Mucosa of descending colon (tissue), 3 donors: Measurements from ENCODE around the gene PTMS. TPM values are rescaled to one million over a fixed set of nuclear protein-coding genes. Genes with fewer than 3 reads are reported as not detected.

Experiments
- ATAC-seq: fragments of 200-7000 bp; cut with Tn5 transposase; one replicate; pipeline ENCODE4 v1.9.1; 2020; ENCODE audit warnings: mild to moderate bottlenecking, moderate library complexity
- DNase-seq, 3 donors: peaks; one replicate each; pipeline ENCODE4 v3.0.0-alpha.2; 2020
- H3K36me3 ChIP-seq: fragments of 200-600 bp; one replicate; pipeline ENCODE4 v1.8.0; 2021; ENCODE audit warnings: low read depth, mild to moderate bottlenecking
- H3K4me1 ChIP-seq: fragments of 200-600 bp; one replicate; pipeline ENCODE4 v1.8.0; 2021; ENCODE audit warnings: low read depth, mild to moderate bottlenecking
- H3K4me3 ChIP-seq: fragments of 200-600 bp; one replicate; pipeline ENCODE4 v1.8.0; 2021; ENCODE audit warnings: mild to moderate bottlenecking
- H3K9me3 ChIP-seq: fragments of 200-600 bp; one replicate; pipeline ENCODE4 v1.8.0; 2021; ENCODE audit warnings: mild to moderate bottlenecking
- CTCF ChIP-seq: fragments of 200-600 bp; IDR thresholded peaks from one replicate; pipeline ENCODE4 v1.8.0; 2022; ENCODE audit warnings: antibody characterized with exemption, mild to moderate bottlenecking
- intact Hi-C, 2 donors: fragments of 100-400 bp; cut with DNase I in 1 of 2; cut with micrococcal nuclease in 1 of 2; formaldehyde crosslinking; loops; one replicate each; pipeline versions ENCODE4 v1.11.0 to v1.11.1; 2022; cut with DNase I, micrococcal nuclease
- total RNA-seq, 3 donors: library from RNA; stranded (reverse); fragmentation: NEBNext Ultra II Directional in 2 of 3; extraction: Animal tissue kit (Norgen Biotek cat#: 25700) in 2 of 3; gene quantifications; one replicate each; pipeline versions ENCODE4 v1.2.1 to v1.2.4, GENCODE V29; 2021 to 2023
- donor health status: DM: no; HTN: no; CAD: no; lungs with moderate emphysema.
- donor health status: DM: no; HTN: no; CAD: no.
- donor health status: DM: no; HTN: yes; CAD: no.

Gene PTMS
- total RNA-seq, 3 donors from 2014 or later, result 116 to 549 (median 122) TPM

GRCh38 chr12:6763380-6763779, 2.8 kb upstream of the PTMS start:
- no peaks in the 10 kb centered on the region for H3K36me3 ChIP-seq
- no peaks in the 10 kb centered on the region for H3K9me3 ChIP-seq
- H3K4me3 ChIP-seq, result no peak overlapping the region
- peaks cover 30% of the 10 kb centered on the region for H3K4me1 ChIP-seq
- TF ChIP-seq CTCF, result no peak
- ATAC-seq, result no peak
- DNase-seq, result no peak
- intact Hi-C loops, result no loop called here

GRCh38 chr12:6764011-6764828, 1.9 kb upstream of the PTMS start:
- ATAC-seq, result peak; percentile 80
- H3K9me3 ChIP-seq, result no peaks in the 10 kb centered on the region
- no peaks in the 10 kb centered on the region for H3K36me3 ChIP-seq
- no peak for TF ChIP-seq CTCF
- intact Hi-C loops, result no loop called here
- H3K4me3 ChIP-seq, result no peak overlapping the region
- peaks cover 34% of the 10 kb centered on the region for H3K4me1 ChIP-seq
- peak; percentile 83 to 92 (median 86) for DNase-seq

- no peaks in the 10 kb centered on the region for H3K36me3 ChIP-seq
- no peak for DNase-seq
- no peaks in the 10 kb centered on the region for H3K9me3 ChIP-seq
- H3K4me1 ChIP-seq, result peaks cover 34% of the 10 kb centered on the region
- ATAC-seq, result no peak
- H3K4me3 ChIP-seq, result no peak overlapping the region
- intact Hi-C loops, result no loop called here
- TF ChIP-seq CTCF, result no peak
These were observed 1.0 kb upstream of the PTMS start for GRCh38 chr12:6765048-6765633.

- peak; percentile 83 for TF ChIP-seq CTCF
- intact Hi-C loops, result no loop called here
- Histone ChIP-seq H3K4me1 (peaks cover 34% of the 10 kb centered on the region), H3K36me3 (no peaks in the 10 kb centered on the region), H3K4me3 (peak overlapping the region; percentile 67), H3K9me3 (no peaks in the 10 kb centered on the region)
- peak; percentile 79 for ATAC-seq
- DNase-seq, result peak; percentile 83 to 90 (median 85)
These were observed 637 bp downstream of the PTMS start for GRCh38 chr12:6766651-6767349.

GRCh38 chr12:6767353-6768319, 1.5 kb downstream of the PTMS start:
- DNase-seq, result no peak
- Histone ChIP-seq H3K4me3 (peak overlapping the region; percentile 67), H3K36me3 (no peaks in the 10 kb centered on the region), H3K4me1 (peaks cover 34% of the 10 kb centered on the region), H3K9me3 (no peaks in the 10 kb centered on the region)
- TF ChIP-seq CTCF, result no peak
- no peak for ATAC-seq
- intact Hi-C loops, result no loop called here
